ENCODE results near the gene TBXAS1. TPM values are rescaled to one million over a fixed set of nuclear protein-coding genes. Genes with fewer than 3 reads are reported as not detected.
"Not testable (repeated sequence)": the region's sequence is repeated elsewhere in the genome, so short reads cannot be mapped to it uniquely, and the experiment has no call there.

TBXAS1 gene
- total and polyA plus RNA-seq, 2 of the 8 experiments (the other 6 are each of a cell fraction or from before 2014, with no cell fraction given) = 0.86 to 2.1 TPM

GRCh38 chr7:139830782-139831501 is 1.9 kb downstream of the TBXAS1 start (continued):
- no peak for TF ChIP-seq CBX5 (IDR thresholded peaks at IDR 0.05; ENCODE audit: low read depth, low read length)

GRCh38 chr7:139835848-139836247 is 6.8 kb downstream of the TBXAS1 start:
- POLR2A ChIA-PET (ENCODE audit: partially characterized antibody); CTCF ChIA-PET (ENCODE audit: partially characterized antibody); H3K4me3 ChIP-seq (ENCODE audit: extremely low read depth in 1 of 4, insufficient read depth in 2 of 4, low read depth in 3 of 4, low read length in 4 of 4); H2BK120ac ChIP-seq (replicated peaks; ENCODE audit: low read depth, low read length); DNase-seq (ENCODE audit: low read depth in 1 of 2, low spot score in 2 of 2); H2BK5ac ChIP-seq (ENCODE audit: low read depth, low read length); H4K5ac ChIP-seq (ENCODE audit: insufficient read length, low read depth, low read length); H3K36me3 ChIP-seq (ENCODE audit: control insufficient read depth in 2 of 4, insufficient read depth in 4 of 4, low read length in 3 of 4); H2BK12ac ChIP-seq (ENCODE audit: low read depth, low read length); H3K23me2 ChIP-seq (ENCODE audit: low read depth, low read length); H3K27ac ChIP-seq (ENCODE audit: low read depth, low read length); H2AFZ ChIP-seq (ENCODE audit: low read length); H3K14ac ChIP-seq (ENCODE audit: insufficient read length); H3K9ac ChIP-seq (replicated peaks in 1 of 4; ENCODE audit: extremely low read depth in 1 of 4, low read depth in 3 of 4, low read length in 3 of 4); H3K79me2 ChIP-seq (ENCODE audit: control insufficient read depth in 1 of 2, insufficient read depth in 2 of 2, low read length in 2 of 2); H2BK15ac ChIP-seq (ENCODE audit: low read length); H3K4me1 ChIP-seq (replicated peaks in 1 of 4; ENCODE audit: control insufficient read depth in 3 of 4, insufficient read depth in 4 of 4, low read length in 3 of 4); H3K9me3 ChIP-seq (ENCODE audit: insufficient read depth in 2 of 2, low read depth in 1 of 2, low read length in 1 of 2); H3K4ac ChIP-seq (replicated peaks; ENCODE audit: insufficient read length, low read depth, low read length); H3K18ac ChIP-seq (ENCODE audit: extremely low read depth, low read length); H3K4me2 ChIP-seq (ENCODE audit: insufficient read depth in 1 of 2, low read depth in 2 of 2, low read length in 2 of 2); H3K27me3 ChIP-seq (replicated peaks in 1 of 4; ENCODE audit: control insufficient read depth in 3 of 4, extremely low read depth in 1 of 4, insufficient read depth in 3 of 4, low read length in 3 of 4); H3K56ac ChIP-seq (replicated peaks; ENCODE audit: insufficient read length, low read depth, low read length); H2AK5ac ChIP-seq (ENCODE audit: low read depth, low read length); FAIRE-seq; H3K79me1 ChIP-seq (ENCODE audit: low read depth, low read length); H4K91ac ChIP-seq (replicated peaks; ENCODE audit: insufficient read length, low read length); H2BK20ac ChIP-seq (ENCODE audit: low read length); H3K23ac ChIP-seq (ENCODE audit: insufficient read length); H4K20me1 ChIP-seq (replicated peaks in 1 of 2; ENCODE audit: control insufficient read depth in 1 of 2, insufficient read depth in 2 of 2, low read length in 2 of 2); H4K8ac ChIP-seq (ENCODE audit: extremely low read depth, insufficient read depth, low read length): not testable (repeated sequence)
- WGBS, 2 experiments (ENCODE audit: extremely low coverage in 1 of 2, insufficient coverage in 1 of 2, insufficient read length in 1 of 2, insufficient replicate concordance in 2 of 2, low coverage in 1 of 2, low lambda C conversion rate in 2 of 2, missing lambda C conversion rate in 1 of 2) = 77% methylated on average over 1 of the region's 1 CpG; no CpG with 5 or more reads in 1 of the 2 experiments

Measured in H1 (cell line).